LNCAP (cell line): Measurements from ENCODE around the gene C19orf38.

Experiments
- CTCF ChIP-seq: fragments of 450-650 bp; IDR thresholded peaks from 2 replicates; pipeline ENCODE4 v1.5.1; 2017; ENCODE audit warnings: mild to moderate bottlenecking

The C19orf38 gene

GRCh38 chr19:10891405-10892086 is 43.3 kb downstream of the C19orf38 start:
- TF ChIP-seq CTCF: no peak

GRCh38 chr19:10892256-10892655 is 44.0 kb downstream of the C19orf38 start:
- no peak for TF ChIP-seq CTCF

GRCh38 chr19:10894911-10895213 is 46.6 kb downstream of the C19orf38 start:
- TF ChIP-seq CTCF: no peak

- no peak for TF ChIP-seq CTCF
These were observed 47.1 kb downstream of the C19orf38 start for GRCh38 chr19:10895363-10895762.

GRCh38 chr19:10895920-10896319 is 47.7 kb downstream of the C19orf38 start:
- TF ChIP-seq CTCF: no peak

- TF ChIP-seq CTCF: no peak
These were observed 48.8 kb downstream of the C19orf38 start for GRCh38 chr19:10896851-10897526.

GRCh38 chr19:10898633-10899032 is 50.4 kb downstream of the C19orf38 start:
- TF ChIP-seq CTCF: no peak
